Middle frontal gyrus (tissue), 1 donor: ENCODE measurements around the gene LTBR.

Source experiments
- DNase-seq: peaks from one replicate; pipeline ENCODE4 v3.0.0-alpha.2; 2015; ENCODE audit warnings: low spot score; ENCODE audit errors: extremely low spot score

Gene LTBR

DNA sequence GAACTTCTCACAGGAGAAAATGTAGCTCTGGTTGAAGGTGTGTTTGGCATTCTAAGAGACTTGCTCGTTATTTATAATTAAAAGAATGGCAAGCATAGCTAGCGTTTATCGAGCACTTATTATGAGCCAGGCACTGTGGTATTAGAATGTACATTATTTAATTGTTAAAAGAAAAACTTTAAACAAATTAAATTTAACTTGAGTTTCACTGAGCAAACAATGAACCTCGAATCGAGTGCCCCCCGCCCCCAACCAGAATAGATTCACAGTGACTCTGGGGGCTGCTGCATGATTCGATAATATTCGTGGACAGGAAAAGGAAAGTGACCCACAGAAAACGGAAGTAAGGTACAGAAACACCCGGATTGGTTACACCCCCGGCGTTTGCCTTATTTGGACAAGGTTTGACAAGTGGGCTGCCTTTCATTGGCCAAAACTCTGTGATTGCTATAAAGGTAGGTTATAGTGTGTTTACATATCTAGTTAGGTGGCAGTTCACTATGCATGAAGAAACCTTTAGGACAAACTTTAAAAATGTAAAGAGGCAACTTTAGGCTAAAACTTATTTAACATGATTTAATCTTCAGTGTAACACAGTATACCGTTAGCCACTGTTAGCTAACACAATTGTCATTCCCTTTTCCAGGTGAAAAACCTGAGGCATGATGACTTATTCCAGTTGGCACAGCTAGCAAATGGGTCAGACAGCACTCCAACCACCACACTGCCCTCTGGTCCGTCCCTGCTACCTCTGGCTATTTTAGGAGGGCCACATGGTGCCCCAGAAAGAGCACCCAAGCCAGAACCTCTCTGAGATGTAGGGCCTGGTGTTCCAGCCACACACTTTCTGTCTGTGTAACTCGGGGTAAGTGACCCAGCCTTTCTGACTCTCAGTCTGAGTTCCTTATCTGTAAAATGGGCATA, 15.7 kb upstream of the LTBR start:
- no peak for DNase-seq

DNA sequence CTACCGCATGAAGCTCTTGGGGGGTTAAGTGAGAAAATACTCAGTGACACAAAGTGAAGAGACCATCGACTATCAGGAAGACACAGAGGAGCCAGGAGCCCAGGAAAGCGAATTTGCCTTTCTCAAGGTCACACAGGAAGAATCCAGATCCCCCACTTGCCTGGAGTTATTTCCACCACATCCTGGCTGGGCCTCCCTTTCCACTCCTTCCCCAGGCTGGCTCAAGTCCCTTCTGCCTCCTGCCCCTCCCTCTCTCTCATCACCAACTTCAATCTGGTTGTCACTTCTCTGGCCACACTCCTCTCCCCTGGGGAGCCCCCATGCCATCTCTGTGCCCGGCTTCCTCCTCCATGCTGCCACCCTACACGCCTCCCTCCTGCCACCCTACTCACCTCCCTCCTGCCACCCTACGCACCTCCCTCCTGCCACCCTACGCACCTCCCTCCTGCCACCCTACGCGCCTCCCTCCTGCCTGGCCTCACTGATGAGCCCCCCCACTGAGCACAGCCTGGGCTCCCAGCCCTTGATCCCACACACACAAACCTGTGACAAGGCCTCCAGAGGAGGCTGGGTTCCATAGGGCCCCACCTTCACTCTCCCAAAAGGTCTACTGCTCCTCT, 14.9 kb upstream of the LTBR start:
- DNase-seq, result no peak

DNA sequence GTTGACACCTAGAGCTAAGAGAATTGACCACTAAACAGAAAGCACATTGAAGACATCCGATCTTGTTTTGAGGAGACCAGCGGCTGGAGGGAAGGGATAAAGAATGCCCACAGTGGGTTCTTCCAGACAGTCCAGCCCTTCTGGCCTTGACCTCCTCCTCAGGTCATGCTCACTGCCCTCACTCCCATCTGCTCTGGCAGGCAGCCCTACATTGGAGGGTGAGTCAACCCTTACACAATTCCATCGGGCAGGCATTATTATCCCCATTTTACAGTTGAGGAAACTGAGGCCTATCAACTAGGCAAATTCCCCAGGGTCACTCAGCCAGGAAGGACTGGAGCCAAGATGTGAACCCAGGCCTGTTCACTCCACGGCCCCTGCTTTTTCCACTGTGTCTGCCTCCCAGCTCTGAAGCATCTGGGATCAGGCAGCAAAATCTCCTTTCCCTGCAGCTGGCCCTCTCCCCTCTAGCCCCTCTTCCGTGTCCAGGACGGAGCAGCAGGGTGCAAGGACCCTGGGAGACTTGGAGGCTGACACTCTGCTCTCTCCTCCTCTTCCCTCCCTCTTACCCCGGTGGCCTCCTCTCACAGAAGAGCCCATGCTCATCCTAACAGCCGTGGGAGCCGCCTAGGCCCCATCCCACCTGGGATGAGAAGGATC, 13.9 kb upstream of the LTBR start:
- no peak for DNase-seq

DNA sequence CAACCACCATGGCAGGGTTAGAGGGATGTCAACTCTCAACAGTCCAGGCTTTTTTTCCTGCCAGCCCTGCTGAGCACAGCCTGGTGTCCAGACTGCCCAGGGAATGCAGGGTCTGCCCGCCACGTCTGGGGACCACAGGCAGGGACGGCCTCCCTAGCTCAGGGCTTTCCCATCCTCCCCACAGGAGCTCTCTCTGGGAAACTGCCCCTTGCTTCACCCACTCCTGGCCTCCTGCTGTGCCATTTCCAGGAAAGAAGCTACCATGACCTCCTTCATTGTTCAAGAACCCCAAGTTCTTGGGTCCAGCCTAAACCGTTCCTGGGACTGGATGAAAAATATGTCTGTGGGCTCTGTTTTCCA, 13.4 kb upstream of the LTBR start:
- no peak for DNase-seq

DNA sequence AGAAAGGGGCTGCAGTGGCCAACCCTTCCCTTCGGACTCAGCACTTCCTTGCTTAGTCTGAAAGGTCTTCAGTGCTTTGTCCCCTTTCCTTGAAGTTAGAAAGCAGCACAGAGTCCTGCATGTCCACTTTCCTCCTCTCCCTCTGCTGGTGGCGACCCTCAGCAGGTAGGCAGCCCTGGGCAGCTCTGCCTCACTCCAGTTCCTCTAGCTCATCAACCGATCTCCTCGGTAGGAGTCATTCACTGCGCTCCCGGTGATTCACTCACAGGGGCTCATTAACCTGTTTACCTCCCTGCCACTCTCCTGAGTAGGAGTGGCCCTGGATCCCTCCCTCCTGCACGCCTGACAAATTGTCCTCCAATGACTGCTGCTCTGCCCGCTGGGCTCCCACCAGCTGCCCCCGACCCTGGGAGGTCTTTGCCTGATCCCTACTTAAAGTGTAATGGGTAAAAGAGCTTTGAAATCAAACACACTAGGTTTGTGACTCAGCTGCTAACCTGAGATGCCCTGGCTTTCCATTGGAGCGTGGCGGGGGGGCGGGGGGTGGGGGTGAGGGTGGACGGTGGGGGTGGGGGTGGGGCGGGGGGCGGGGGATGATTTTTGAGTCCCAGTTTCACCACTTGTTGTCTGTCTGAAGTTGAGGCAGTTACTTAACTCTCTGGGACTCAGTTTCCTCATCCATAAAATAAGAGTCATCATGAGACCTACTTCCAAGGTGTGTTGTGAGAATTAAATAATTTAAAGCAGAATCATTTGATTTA, 12.8 kb upstream of the LTBR start:
- no peak for DNase-seq

DNA sequence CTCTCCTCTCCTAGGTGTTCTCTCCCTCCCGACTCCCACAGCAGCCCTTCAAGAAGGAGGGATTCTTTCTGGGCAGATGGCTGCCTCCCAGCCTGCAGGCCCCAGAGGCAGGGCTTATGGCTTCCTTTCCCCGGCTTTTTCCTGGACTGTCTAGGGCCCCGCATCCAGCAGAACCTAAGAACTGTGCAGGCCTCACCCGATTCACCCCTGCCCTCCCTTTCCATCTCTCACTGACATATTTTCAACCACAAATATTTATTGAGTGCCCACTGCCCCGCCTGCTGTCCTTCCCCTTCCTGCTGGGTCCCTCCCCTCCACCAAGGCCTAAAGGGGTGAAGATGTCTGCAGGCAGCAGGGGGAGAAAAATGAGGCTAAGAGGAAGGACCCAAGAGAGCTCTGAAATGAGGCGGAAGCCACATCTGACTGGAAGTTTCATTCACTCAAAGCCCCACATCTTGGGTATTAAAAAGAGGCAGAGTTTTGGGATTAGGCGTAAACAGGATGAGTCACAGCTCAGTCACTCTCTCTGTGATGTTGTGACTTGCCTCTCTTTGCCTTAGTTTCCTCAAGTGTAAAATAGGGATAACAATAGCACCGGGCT, 11.5 kb upstream of the LTBR start:
- no peak for DNase-seq

DNA sequence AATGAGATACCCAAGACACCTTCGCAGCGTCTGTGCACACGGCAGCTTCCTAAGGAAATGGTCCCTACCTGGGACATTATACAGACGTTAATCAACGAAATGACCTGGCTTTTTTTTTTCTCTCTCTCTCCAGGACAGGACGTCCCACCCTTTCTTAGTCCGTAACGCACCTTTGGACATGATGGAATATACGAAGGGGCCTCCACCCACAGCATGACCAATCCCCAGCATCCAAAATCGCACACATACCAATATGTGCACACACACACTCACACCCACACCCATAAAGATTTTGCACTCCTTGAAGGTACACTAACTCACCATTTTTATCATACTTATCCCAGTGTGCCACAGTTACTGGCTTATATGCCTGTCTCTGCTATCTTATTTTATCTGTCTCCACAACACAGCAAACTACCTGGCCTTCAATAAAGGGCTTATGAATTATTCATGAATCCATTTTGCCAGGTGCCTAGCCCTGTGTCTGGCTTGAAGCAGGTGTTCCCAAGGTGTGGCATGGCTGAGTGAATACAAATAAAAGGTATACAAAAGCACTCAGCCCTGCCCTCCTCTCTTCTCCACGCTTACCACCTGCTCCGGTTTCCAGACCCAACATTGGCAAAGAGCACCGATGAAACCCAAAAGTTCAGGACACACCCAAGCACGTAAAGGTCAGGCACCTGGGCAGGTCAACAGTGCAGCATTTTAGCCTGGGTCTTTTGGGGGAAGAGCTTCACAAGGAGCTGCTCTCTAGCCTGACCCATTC, 10.8 kb upstream of the LTBR start:
- no peak for DNase-seq

DNA sequence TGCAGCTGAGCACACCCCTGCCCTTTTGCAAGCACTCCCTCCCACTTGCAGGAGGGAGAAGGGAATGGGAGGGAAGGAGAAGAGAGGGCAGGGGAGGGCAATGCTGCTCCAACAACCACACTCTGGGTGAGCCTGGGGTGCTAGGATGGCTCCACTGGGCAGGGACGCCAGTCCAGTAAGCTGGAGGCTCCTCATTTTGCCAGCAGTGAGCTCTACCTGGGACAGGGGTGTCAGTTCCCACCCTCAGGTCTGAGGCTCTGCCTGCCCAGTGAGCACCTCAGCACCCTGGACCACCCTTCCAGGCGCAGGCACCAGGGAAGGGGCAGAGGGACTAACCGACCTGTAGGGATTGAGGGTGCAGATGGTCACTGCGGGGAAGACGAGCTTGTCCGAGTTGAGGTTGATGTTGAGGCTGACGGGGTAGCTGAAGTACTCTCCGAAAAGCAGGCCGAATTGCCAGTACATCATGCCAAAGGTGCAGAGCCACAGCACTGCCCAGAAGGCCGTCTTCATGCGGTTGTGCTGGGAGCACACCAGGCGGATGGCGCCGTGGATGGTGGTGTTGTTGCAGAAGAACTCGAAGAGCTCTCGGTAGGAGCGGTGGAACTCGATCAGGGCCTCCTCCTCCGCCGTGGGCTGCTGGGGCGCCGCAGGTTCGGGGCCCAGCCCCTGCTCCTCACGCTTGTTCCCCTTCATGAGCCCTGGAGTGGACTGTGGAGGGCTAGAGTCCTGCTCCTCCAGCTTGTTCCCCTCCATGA, 9.8 kb upstream of the LTBR start:
- DNase-seq, result no peak

DNA sequence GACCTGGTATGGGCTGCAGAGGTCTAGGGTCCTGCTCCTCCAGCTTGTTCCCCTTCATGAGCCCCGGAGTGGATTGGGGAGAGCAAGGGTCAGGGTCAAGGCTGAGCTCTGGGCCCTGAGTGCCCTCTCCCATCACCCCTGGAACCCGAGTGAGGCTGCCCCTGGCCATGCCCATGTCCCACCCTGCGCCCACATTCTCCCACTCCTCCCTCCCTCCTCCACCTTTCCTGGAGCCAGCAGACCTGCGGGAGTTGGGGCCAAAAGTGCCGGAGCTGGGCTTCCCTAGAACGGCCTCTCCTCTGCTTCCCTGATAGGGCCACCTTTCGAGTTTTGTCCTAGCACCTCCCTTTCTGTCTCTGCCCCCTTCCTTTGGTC, 9.2 kb upstream of the LTBR start:
- DNase-seq, result no peak

DNA sequence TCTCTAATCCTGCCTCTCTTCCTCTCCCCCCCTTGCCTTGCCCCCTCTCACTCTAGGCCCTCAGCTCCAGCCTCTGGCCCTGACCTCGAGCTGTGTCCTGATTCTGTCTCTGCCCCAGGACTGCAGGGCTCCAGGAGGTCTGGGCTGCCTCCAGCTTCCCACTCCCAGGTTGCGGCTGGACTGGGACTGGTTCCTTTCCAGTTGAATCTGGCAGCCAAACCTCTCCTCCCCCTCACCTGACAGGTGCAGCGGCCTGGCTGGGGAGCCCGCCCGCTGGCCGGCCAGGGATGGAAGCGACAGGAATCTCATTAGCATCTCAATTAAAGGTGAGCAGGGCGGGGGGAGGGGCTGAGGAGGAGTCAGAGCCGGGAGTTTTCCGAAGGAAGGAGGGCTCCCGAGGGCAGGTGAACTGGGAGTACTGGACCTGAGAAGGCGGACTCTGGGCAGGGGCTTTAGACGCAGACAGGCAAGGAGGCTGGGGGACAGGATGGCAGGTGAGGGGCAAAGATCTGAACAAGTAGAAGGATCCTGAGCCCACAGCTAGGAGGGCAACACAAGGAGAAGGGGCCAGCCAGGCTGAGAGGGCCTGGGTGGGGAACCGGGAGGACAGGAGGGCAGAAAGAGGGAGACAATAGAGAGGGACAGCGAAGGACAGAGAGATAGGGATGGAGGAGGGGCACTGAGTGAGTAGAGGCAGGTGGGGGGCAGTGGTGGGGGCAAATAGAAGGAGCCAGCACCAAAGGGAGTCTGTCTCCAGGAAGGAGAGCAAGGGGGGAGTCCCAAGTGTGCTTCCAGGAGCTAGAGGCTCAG, 8.5 kb upstream of the LTBR start, which contains the start of gene SCNN1A:
TSS of gene SCNN1A (minus strand) at position 295 of the 810 bp plus-strand sequence. CDS start 780 bp downstream, outside the sequence.
- DNase-seq, result no peak

DNA sequence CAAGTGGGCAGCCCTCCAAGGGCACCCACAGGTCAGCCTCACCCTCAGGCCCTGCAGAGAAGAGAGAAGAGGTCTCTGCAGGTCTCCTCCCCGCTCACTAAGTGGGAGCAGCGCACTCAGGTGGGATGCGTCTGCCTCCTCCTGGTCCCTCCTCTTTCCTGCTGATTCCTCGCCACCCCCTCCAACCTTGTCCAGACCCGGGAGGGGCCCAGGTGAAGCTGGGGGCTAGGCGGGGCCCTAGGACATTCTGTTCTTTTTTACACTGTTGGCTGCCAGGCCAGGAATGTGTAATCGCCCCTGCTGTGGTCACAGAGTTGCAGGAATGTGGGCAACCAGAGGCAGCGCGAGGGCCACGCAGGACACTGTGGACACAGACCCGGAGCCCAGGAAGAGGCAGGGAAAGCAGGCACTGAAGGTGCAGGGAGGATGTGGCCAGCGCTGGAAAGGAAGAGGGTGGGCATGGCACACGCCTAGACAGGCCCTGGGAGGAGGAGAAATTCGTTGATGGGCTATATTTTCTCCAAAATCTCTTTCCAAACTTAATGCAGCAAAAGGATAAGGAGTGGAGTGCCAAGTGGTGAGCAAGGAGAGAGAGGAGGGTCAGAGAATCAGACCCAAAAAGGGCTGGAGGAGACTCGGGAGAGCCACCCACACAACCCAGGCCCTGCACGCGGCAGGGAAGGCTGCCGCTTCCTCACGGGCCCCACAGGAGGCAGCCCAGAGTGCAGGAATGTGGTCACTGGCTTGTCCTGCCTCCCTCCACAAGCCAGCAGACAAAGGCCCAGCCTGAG, 7.7 kb upstream of the LTBR start:
- no peak for DNase-seq

DNA sequence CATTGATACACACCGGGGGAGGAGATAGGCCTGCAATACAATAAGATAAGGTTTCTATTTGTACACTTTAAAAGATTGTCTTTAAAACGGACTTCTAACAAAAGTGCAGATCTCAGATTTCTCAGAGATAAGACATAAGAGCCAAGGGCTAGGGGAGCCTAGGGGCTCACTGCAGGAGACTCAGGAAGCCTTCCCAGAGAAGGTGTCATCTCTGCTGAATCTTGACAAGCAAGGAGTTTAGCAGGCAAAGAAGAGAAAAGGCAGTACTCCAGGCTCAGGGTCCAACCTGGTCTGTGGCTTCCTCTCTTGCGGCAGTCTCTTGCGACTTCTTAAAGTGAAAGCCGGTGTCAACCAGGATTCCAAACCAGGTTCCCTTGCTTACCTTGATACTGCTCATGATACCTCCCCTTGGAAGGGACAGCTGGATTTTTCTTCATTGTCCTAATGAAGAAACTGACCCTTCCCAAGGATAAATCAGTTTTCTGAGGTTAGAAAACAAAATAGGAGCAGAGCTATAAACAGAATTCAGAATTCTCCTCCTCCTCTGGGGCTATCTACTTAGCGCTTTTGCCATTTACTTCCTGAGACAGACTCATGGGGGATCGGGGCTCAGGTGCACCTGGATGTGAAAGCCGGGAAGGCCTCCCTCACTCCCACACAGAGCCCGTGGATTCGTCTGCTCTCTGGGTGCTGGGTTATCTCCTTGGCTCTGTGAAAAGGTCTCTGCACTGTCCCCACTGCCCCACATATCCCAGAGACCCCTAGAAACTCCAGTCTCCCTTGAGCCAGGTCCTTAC, 6.9 kb upstream of the LTBR start:
- DNase-seq, result no peak

DNA sequence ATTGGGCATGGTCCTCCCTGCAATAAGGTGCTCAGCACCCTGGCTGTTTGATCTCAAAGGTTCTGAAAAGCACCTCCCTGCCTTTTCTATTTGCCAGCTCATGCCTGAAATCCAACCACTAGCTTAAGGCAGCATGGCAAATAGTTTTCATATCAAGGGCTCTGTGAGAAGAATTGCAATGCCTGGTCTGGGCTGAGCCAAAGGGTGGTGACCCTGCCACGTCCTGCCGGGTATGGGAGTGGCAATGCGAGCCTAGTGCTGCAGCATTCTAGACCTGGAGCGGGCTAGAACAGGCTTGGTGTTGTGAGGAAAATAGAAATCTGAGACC, 6.3 kb upstream of the LTBR start:
- no peak for DNase-seq

DNA sequence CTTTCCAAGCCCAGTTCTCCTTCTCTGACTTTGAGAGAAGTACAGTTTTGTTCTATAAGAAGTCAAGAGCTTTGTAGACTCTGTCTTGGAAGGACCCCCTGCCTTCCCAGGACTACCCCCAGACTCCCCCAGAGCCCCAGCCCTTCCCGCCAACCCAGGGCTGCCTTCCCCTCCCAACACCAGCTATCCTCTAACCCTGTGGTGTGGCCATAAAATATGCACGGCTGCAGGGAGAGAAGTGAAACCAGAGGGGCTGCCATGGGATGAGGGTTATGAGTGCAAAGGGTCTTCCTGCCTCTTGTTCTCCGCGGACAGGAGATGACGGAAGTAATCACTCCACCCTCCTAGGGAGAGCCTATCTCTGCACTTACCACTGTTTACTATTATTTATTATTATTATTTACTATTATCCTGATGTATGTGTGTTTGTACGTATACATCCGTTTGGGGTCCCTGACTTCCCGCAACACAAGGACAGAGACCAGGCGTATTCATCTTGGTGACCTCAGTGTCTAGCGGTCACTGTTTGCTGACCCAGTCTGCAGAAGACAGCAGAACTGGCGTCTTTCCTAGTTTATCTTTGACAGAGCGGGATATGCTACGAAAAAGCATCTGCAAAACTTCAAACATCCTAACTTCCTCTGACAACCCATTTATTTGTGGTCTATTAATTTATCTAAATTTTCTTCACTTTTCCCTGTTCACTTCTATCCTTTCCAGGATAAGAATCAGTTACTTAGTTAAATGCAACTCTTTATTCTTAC, 5.1 kb upstream of the LTBR start:
- no peak for DNase-seq

DNA sequence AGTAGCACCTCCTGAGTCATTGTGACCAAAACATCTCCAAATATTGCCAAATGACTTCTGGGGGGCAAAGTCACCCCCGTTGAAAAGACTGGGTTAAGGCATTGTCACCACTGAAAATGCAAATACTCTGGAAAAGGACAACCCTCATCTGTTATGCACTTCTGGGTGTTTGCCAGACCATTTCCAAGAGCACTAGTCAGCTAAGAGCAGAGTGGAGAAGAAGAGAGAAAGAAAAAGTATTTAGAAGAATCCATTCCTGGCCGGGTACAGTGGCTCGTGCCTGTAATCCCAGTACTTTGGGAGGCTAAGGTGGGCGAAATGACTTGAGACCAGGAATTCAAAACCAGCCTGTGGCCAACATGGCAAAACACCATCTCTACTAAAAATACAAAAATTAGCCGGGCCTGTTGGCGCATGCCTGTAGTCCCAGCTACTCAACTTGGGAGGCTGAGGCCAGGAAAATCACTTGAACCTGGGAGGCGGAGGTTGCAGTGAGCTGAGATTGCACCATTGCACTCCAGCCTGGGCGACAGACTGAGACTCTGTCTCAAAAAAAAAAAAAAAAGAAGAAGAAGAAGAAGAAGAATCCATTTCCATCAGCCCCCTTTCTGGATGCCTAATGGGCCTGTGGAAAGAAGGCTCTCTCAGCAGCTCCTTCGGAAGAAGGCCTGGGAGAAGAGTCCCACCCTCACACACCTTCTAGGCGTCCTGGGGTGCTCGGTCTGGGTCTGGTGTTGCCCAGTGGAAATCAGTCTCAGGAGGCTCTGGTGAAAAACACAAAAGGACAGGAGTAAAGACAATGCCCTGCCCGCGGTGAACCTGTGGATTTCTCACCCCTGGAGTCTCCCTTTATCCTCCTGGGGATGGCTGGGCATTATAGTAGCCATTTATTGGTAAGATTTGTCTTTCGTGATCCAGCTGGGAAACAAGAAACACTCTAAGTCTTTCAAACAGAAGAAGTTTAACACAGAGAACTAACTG, 3.5 kb upstream of the LTBR start:
- no peak for DNase-seq
